Stimulated activated CD4-positive, alpha-beta T cell treated with anti-CD3 and anti-CD28 coated beads, Interleukin-1b, Interleukin-23, amount 100 ng/mL, for 1 hour (primary cell): ENCODE measurements around the gene CALY.

Experiments used
- DNase-seq, 2 donors: peaks; one replicate each; pipeline ENCODE4 v3.0.0-alpha.2; 2020; ENCODE audit warnings: low read depth in 2 of 2

CALY gene

DNA sequence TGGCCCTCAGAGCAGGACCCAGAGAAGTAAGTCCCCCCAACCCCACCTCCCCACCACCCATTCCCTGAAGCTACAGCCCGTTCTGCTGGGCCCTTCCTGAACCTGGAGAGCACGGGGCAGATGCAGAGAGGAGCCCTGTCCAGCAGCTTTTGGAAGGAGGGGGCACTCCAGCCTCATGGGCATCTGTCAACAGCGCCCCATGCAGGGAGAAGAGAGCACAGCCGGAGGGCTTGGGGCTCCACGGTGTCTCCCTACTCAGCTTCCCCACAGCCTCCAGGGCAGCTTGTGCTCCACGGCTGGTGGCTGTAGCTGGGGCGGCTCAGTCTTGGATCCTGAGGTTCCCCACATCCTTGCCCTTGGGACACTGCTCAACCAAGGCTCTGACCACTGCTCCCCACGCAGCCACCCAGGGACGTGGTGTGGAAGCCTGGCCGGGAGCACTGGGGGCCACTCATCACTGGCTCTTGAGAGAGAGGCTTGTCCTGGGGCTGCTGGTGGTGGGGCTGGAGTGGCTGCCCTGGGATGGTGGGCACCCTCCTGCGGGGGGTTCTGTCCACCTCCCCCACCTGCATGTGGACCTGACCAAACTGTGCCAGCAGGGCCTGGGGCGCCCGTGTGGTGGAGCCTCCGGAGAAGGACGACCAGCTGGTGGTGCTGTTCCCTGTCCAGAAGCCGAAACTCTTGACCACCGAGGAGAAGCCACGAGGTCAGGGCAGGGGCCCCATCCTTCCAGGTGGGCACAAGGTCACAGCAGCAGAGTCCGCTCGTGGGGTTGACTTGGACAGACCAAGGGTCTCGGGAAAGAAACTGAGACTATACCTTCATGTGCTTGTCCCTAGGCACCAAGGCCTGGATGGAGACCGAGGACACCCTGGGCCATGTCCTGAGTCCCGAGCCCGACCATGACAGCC is 15.0 kb upstream of the CALY start:
- DNase-seq: no peak

DNA sequence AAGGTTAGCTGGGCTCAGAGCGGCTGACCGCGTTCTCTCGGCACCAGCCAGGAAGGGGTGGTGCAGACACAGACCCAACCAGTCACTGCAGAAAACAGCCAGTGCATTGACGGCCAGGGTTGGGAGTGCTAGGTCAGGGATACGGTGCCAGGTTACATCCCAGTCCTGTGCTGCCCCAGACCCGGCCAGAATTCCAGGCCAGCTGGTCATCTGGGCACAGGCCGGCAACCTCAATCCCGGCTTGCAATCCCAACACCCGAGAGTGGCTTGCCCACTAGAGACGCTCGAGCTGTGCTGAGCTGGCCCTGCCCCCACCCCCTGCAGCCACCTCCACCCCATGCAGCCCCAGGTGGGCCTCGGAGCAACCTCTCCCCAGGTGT is 14.2 kb upstream of the CALY start:
- no peak for DNase-seq

DNA sequence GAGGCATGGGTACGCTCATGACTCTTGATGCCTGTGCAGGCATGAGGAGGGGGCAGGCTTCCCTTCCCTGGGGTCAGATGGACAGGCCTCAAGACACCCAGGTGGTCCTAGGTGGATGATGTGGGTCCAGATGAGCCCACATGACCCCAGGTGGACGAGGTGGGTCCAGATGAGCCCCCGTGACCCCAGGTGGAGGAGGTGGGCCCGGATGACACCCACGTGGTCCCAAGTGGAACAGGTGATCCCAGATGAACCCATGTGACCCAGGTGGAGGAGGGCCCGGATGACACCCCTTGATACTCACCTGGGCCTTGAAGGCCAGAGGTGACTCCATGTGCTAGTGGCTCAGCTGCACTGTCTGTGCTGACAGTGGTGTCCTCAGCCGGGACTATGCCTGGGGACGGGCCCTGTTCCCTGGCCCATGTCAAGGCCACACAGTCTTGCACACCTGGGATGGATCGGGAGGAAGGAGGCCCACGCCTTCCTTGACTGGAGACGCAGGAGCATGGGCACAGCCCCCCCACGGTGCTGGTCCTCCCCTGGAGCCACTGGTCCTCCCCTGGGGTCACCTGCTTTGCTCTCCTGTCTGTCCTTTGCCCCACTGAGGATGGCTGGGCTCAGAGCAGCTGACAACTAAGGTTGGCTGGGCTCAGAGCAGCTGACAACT is 13.7 kb upstream of the CALY start:
- no peak for DNase-seq

DNA sequence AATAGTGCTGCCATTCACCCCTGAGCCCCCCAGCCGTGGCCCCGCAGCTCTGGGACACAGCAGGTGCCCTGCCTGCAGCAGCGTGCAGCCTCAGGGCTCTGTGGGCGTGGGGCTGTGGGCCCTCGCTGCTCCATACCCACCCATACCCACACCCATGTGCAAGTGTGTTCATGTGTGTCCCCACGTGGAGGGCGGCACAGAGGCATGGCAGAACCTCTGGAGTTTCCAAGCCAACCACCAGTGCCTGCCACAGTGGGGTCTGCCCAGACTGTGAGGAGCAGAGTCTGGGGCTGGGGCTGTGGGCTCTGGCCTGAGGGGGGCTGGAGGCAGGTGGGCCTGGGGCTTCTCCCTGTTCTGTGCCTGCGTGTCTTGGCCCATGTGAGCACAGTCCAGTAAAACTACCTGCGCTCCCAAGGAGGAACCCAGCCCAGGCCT is 12.9 kb upstream of the CALY start:
- no peak for DNase-seq

DNA sequence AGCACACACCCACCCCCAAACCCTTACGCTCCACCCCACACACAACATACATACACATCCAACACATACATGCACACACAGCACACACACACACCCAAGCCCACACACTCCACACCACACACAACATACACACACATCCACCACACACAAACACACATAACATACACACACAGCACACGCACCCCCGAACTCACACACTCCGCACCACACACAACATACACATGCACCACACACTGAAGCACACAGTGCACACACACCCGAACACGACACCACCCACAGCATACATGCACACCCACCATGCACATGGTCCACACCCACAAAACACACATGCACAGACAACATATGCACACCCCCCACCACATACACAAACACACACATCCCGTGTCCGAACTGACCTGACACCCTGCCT is 12.5 kb upstream of the CALY start:
- DNase-seq: no peak

DNA sequence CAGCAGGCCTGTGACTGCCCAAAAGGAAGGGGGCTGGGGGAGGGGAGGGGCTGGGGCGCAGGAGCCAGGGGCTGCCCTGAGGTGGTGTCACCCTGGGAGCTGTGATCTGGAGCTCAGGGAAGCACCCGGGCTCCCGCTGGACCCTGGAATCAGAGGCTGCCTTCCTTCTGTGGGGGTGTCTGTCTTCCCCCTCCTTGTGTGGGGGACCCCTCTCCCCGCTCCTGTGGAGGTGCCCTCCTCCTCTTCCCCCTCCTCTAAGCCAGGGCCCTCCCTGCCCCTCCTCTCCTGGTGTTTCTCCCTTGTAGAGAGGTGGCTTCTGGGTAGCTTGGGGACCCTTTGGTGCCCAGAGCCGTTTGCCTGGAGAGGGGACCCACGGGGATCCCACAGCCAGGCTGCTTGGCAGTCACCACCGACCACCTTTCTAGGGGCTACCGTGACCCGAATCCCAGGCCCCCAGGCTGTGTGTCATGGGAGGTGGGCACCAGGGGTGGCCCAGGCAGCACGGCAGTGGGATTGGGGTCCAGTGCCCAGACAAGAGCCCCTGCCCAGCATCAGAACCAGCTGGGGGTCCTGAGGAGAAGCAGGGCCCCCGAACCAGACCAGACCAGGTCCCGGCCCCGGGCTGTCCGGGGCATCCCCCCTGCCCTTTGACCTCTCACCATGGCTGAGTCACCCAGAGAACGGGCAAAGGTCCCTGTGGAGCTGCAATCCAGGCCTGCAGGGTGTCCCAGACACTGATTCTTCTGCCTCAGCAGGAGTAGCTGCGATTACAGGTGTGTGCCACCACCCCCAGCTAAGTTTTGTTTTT is 11.2 kb upstream of the CALY start:
- DNase-seq: no peak

DNA sequence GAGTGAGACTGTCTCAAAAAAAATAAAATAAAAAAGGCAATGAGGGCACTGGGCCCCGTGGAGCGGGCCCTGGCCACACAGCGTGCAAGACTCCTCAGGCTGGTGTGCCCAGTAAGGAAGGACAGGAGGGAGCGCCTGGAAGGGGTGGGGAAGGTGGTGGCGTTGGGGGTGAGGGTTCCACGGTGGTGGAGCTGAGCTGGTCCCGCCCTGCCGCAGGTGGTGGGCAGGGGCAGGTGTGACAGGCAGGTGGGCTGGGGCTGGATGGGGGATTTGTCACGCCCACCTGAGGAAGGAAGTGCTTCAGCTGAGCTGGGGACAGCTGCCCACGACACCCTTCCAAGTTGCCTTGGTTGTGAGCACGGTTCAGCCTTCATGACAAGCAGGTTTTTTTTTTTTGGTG is 9.7 kb upstream of the CALY start:
- DNase-seq: no peak

DNA sequence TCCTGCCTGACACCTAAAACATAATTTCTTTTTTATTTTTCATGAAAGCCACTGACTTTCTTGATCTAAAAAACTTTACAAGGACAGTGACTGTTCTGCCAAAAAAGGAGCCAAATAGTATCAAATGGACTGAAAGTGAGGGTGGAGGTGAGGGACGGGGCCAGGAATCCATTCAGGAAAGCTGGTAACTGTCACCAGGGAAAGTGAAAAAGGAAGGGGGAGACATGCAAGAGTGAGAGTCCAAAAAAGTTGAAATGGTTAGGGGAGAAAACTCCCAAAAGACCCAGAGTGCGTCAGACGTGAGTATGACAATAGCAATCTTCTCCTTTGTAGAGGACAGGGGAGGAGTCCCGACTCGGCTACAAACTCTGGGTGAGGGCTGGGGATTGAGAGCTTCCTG is 7.5 kb upstream of the CALY start:
- DNase-seq: no peak

DNA sequence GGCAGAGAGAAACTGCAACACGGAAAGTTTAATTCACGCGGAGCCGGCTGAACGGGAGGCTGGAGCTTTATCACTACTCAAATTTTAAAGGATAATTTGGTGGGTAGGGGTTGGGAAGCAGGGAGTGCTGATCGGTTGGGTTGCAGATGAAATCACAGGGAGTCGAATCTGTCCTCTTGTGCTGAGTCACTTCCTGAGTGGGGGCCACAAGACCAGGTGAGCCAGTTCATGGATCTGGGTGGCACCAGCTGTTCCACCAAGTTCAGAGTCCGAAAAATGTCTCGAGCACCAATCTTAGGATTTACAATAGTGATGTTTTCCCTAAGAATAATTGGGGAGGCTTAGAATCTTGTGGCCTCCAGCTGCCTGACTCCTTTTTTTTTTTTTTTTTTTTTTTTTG is 6.9 kb upstream of the CALY start:
- DNase-seq: no peak

DNA sequence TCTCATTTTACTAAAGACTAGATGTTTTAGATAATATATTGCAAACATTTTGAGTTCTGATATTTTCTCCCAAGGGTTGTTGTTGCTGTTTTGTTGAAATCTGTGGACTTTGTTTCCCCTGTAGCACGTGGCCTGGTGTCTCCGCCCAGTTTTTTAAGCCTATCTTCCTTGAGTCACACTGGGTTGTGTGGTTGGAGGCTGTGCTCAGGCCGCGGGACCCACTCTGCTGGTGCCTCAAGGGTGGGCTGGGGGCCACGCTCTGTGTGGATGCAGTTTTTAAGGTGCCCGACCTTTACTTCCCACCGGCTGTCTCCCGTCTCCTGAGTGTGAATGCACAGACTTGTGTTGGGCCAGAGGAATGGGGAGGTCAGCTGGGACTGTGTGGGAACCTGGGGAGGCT is 6.2 kb upstream of the CALY start:
- DNase-seq: no peak

DNA sequence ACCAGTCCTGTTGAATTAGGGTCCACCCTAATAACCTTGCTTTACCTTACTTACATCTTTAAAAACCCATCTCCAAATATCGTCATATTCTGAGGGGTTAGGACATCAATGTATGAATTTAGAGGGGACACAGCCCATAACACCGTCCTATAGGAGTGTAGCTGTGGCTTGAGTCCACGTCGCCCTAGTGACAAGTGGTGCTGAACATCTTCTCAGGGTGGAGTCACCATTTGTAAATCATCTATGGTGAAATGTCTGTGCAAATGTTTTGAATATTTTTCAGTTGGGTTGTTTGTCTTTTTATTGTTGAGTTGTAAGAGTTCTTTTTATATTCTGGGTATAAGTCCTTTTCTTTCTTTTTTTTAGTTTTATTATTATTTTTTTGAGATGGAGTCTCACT is 5.3 kb upstream of the CALY start:
- DNase-seq: no peak

DNA sequence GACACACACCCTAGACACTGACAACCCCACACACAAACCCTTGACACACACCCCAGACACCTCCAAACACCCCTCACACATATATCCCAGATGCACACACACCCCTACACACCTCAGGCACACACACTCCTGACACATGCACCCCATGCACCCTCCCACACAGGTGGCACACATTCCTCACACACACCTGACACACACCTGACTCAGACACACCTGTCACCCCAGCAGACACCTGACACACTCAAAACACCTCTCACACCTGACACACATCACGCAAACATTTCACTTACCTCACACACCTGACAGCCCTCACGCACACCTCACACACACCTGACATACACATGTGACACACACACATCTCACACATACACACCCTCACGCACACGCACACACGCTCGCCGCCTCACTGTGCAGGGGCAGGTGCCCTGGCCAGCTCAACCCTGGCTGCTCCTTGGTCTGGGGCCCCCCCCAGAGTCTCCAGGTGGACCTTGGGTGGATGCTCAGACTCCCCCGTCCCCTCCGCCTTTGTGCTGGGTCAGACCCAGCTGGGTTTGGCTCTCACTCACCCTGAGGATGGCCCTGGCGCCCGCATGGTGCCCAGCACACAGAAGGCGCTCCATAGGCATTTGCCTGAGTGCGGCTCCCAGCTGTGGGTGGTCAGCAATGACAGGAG is 3.1 kb upstream of the CALY start:
- DNase-seq: no peak

DNA sequence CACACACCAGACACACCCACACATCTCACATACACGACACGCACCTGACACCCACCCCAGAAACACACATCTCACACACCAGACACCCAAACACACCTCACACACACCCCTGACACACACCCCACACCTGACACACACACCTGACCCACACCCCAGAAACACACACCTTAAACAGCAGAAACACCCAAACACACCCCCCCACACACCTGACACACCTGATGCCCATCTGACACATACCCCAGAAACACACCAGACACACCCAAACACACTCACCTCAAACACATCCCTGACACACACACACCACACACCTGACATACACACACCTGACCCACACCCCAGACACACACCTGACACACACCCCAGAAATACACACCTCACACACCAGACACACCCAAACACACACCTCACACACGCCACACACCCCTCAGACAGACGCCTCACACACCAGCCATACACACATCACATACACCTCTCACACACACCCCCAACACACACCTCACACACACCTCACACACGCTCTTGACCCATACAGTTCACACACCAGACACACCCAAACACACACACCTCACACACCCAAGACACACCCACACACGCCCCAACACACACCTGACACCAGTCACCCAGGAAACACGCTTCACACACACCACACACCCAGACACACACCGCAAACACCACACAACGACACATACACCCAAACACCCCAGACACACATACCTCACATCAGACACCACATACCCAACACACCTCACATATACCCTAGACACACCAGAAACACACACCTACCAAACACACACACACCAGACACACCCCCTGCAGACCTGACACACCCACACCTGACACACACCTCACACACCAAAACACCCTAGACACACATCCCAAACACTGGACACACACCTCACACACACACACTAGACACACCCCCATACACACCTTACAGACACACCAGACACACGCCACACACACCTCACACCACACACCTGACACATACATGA is 1.7 kb upstream of the CALY start:
- DNase-seq: no peak

DNA sequence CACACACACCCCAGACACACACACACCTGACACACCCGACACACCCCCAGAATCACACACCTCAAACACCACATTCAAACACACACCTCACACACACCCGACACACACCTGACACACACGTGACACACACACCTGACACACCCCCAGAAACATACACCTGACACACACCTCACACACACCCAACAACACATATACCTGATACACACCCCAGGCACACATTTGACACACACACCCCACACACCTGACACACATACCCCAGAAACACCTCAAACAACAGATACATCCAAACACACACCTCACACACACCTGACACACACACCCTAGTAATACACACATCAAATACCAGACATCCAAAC is 652 bp upstream of the CALY start:
- DNase-seq: no peak

DNA sequence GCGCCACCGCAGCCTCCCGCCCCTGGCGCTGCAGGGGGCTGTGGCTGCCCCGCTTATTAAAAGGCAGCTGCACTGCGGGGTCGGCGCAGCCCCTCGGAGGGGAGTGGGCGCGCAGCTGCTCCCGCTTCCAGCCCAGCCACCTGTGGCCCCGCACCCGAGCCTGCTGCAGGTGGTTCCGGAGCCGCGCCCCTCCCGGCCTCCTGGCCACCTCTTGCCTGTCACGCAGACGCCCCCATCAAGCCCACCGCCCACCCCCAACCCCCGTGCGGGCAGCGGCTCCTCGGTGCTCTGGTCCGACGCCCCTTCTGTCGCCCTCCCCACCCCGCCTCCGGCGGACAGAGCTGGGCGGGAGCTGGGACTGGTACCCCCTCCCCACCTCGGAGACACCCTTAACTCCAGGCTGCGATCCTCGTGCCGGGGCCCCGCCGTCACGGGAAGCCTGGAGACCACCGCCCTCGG is 549 bp downstream of the CALY start:
- no peak for DNase-seq

DNA sequence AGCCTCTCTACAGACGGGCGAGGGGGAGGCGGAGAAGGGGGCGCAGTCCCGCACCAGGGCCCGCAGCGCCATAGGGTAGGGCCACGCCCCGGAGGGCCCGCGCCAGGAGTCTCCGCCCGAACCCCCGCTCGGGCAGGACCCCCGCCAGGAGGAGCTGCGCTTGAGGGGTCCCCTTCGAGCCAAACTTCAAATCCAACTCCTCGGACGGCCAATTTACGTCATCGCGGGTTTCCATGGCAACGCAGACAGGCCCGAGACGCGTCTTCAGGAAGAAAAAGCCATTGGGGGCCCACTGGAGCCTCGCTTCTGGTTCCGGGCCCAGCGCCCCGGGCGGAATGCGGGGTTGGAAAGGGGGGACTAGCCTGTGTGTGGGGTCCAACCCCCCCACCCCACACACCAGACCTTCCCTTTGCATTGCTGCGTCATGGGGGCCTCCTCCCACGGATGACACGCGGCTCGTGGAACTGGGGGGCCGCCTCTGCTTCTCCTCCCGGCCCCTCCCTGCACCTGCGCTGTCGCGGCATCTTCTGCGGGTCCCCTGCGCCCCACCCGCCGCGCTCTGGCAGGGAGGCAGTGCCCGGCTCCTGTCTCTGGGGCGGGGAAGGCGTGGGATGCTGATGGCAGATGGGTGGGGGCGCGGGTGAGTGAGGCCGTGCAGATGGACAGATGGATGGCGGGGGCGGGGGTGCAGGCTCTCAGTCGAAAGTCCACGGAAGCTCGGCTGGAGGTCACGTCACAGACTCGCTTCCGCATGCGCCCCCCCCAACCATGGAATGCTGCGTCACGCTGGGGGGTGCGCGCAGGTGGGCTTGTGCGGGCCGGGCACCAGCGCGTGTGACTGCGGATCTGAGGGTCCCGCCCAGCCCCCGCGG is 1.2 kb downstream of the CALY start:
- peak; percentile 53 to 54 for DNase-seq

DNA sequence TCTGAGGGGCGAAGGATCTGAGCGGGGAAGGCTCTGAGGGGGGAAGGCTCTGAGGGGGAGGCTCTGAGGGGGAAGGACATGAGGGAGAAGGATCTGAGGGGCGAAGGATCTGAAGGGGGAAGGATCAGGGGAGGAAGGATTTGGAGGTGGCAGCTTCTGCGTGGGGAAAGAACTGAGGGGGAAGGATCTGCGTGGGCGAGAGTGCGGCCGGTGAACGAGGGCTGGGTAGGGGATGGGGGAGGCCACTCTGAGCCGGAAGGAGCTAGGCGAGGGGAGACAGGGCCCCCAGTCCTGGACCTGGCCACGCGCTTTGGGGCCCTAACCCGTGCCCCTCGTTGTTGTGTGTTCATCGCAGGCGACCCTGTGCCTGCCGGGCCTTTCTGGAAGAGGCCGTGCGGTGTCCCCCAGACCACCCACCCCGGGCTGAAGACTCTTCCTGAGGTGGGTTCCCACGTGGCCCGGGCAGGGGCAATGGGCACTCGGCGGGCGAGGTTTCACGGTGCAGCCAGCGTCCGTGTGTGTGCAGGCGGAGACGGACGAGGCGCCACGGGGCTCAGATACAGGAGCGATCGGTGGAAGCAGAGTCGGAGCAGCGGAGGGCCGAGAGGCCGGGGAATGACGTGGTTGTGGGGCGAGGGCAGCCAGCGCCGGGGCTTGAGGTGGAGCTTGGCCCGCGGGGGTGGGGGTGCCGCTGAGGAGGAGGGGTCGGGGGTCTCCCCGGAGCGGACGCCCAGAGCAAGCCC is 2.0 kb downstream of the CALY start:
- no peak for DNase-seq

DNA sequence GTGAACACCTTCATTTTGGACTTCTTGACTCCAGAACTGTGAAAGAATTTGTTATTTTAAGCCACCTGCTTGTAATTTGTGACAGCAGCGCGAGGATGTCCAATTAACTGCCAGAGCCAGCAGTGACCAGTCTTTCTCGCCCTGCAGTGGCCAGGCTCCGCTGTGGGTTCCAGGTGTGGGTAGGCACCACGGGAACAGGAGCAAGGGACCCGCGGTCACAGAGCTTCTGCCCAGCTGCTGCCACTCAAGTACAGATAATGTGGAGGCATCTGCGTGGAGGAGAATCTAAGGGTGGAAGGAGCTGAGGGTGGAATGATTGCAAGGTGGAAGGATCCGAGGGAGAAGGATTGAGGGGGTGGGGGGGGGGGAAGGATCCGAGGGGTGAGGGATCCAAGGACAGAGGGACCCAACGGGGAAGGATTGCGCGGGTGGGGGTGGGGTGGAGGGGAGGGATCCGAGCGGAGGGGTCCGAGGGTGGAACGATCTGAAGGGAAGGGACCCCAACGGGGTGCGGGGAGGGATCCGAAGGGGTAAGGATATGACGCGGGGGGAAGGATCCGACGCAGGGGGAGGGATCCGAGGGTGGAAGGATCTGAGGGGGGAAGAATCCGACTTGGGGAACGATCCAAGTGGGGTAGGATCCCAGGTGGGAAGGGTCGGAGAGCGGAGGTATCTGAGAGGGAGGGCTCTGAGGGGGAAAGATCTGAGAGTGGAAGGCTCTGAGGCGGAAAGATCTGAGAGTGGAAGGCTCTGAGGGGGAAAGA is 3.6 kb downstream of the CALY start:
- DNase-seq: no peak
